Kidney (tissue), 14 donors: Measurements from ENCODE around the gene ZBTB17. TPM values are rescaled to one million over a fixed set of nuclear protein-coding genes. Genes with fewer than 3 reads are reported as not detected.

Experiments used
- DNase-seq, 5 donors: peaks; one replicate each; pipeline ENCODE4 v3.0.0-alpha.2; 2013 to 2020
- FAIRE-seq: peaks from 2 replicates; lab custom pipeline; 2012; peaks lifted over from hg19 to GRCh38; lab: Jason Lieb, UNC
- H3K27ac ChIP-seq, 2 donors: one replicate each; pipeline ENCODE4 v1.7.0; 2013; ENCODE audit warnings: low read depth in 2 of 2, low read length in 2 of 2, inconsistent platforms in 1 of 2
- H3K27me3 ChIP-seq: one replicate; pipeline ENCODE4 v1.7.1; 2013; ENCODE audit warnings: low read length, inconsistent platforms; ENCODE audit not compliant: control insufficient read depth, insufficient read depth
- H3K36me3 ChIP-seq, 3 donors: one replicate each; pipeline versions ENCODE4 v1.7.0 to v1.7.1; 2013; ENCODE audit warnings: low read length in 3 of 3, control low read depth in 1 of 3, inconsistent platforms in 1 of 3; ENCODE audit not compliant: insufficient read depth in 3 of 3, control insufficient read depth in 2 of 3
- H3K4me1 ChIP-seq, 3 donors: one replicate each; pipeline versions ENCODE4 v1.7.0 to v1.7.1; 2013; ENCODE audit warnings: low read length in 3 of 3, inconsistent platforms in 1 of 3, low read depth in 1 of 3; ENCODE audit not compliant: control insufficient read depth in 2 of 3, insufficient read depth in 2 of 3
- H3K4me3 ChIP-seq, 3 donors: one replicate each; pipeline versions ENCODE4 v1.7.0 to v1.8.1; 2013; ENCODE audit warnings: low read length in 3 of 3, control low read depth in 1 of 3, inconsistent platforms in 1 of 3
- H3K9ac ChIP-seq, 3 donors: one replicate each; pipeline versions ENCODE4 v1.7.0 to v1.7.1; 2013; ENCODE audit warnings: low read length in 3 of 3, control low read depth in 1 of 3, inconsistent platforms in 1 of 3
- H3K9me3 ChIP-seq, 3 donors: one replicate each; pipeline versions ENCODE4 v1.7.0 to v1.7.1; 2013; ENCODE audit warnings: low read length in 3 of 3, control low read depth in 1 of 3, inconsistent platforms in 1 of 3; ENCODE audit not compliant: control insufficient read depth in 2 of 3, insufficient read depth in 1 of 3
- CTCF ChIP-seq: IDR thresholded peaks from 3 replicates; pipeline ENCODE4 v1.5.1; 2012; ENCODE audit warnings: mild to moderate bottlenecking, moderate library complexity, borderline replicate concordance; ENCODE audit not compliant: insufficient read depth; ENCODE audit errors: extremely low read depth
- intact Hi-C: fragments of 100-400 bp; cut with DNase I; formaldehyde crosslinking; loops from one replicate; pipeline ENCODE4 v1.11.1; 2022
- polyA plus RNA-seq: library from polyadenylated mRNA; stranded (reverse); fragments of 350-450 nt; fragmentation: Illumina TruSeq; extraction: RNeasy Lipid Tissue Mini Kit (QIAGEN cat#74804); gene quantifications from one replicate; pipeline ENCODE4 v1.2.3, GENCODE V29; 2014; ENCODE audit warnings: low read depth, low replicate concordance; ENCODE audit not compliant: insufficient read depth
- total RNA-seq: library from RNA; stranded (reverse); fragmentation: NEBNext Ultra II Directional; extraction: Animal tissue kit (Norgen Biotek cat#: 25700); gene quantifications from one replicate; pipeline ENCODE4 v1.2.1, GENCODE V29; 2021
- donor health status: control.
- donor health status: control.
- donor health status: control.
- donor health status: control.
- donor health status: control.
- donor health status: DM: yes; HTN: yes; CAD: no.
- donor health status: Normal renal cell carcinoma (clear cell type).

The ZBTB17 gene
- total and polyA plus RNA-seq, 2 donors from 2014 or later = 33.1 to 41.5 TPM

GRCh38 chr1:15911141-15911540 is 64.8 kb downstream of the ZBTB17 start:
- intact Hi-C loops = no loop called here
- no peaks in the 10 kb centered on the region for H3K4me1 ChIP-seq
- H3K9me3 ChIP-seq = no peaks in the 10 kb centered on the region
- peaks cover 0 to 16% (median 6%) of the 10 kb centered on the region in 3 donors for H3K36me3 ChIP-seq
- H3K27me3 ChIP-seq = no peaks in the 10 kb centered on the region
- no peak overlapping the region for H3K4me3 ChIP-seq
- FAIRE-seq = no peak
- DNase-seq = no peak
- TF ChIP-seq CTCF = no peak
- H3K9ac ChIP-seq = no peak overlapping the region
- no peak overlapping the region for H3K27ac ChIP-seq

GRCh38 chr1:15908597-15908996 is 67.3 kb downstream of the ZBTB17 start:
- H3K36me3 ChIP-seq = peaks cover 0 to 13% (median 6%) of the 10 kb centered on the region in 3 donors
- FAIRE-seq (no peak), DNase-seq (no peak)
- no peaks in the 10 kb centered on the region for H3K4me1 ChIP-seq
- intact Hi-C loops = no loop called here
- H3K27ac ChIP-seq = no peak overlapping the region
- H3K27me3 ChIP-seq = no peaks in the 10 kb centered on the region
- TF ChIP-seq CTCF = no peak
- H3K4me3 ChIP-seq = no peak overlapping the region
- no peak overlapping the region for H3K9ac ChIP-seq
- H3K9me3 ChIP-seq = no peaks in the 10 kb centered on the region

- H3K9ac ChIP-seq = no peak overlapping the region
- intact Hi-C loops = no loop called here
- no peak for DNase-seq
- no peaks in the 10 kb centered on the region for H3K27me3 ChIP-seq
- FAIRE-seq = no peak
- H3K9me3 ChIP-seq = no peaks in the 10 kb centered on the region
- no peaks in the 10 kb centered on the region for H3K4me1 ChIP-seq
- H3K36me3 ChIP-seq = no peaks in the 10 kb centered on the region
- H3K4me3 ChIP-seq = no peak overlapping the region
- no peak overlapping the region for H3K27ac ChIP-seq
- no peak for TF ChIP-seq CTCF
Measured at GRCh38 chr1:15902882-15903281, 73.0 kb downstream of the ZBTB17 start.

GRCh38 chr1:15900662-15901279 is 75.1 kb downstream of the ZBTB17 start:
- H3K4me1 ChIP-seq = no peaks in the 10 kb centered on the region
- DNase-seq = no peak
- intact Hi-C loops = no loop called here
- no peak for FAIRE-seq
- H3K36me3 ChIP-seq = no peaks in the 10 kb centered on the region
- no peak for TF ChIP-seq CTCF
- H3K9ac ChIP-seq = no peak overlapping the region
- no peaks in the 10 kb centered on the region for H3K27me3 ChIP-seq
- H3K27ac ChIP-seq = no peak overlapping the region
- H3K4me3 ChIP-seq = no peak overlapping the region
- H3K9me3 ChIP-seq = no peaks in the 10 kb centered on the region
